ENCODE results near the gene DRC7. TPM values are rescaled to one million over a fixed set of nuclear protein-coding genes. Genes with fewer than 3 reads are reported as not detected.

The DRC7 gene
- total RNA-seq, 1 experiment from 2014 or later, result 0.72 TPM

GRCh38 chr16:57695680-57696069 lies 1.1 kb downstream of the DRC7 start:
- H4K5ac ChIP-seq (ENCODE audit: insufficient read length, low read depth, low read length), result no peak overlapping the region
- Mint-ChIP-seq H3K4me3 (no peak overlapping the region), H3K4me1 (peaks cover 2 to 4% of the 10 kb centered on the region in 2 experiments), H3K27ac (no peak overlapping the region; a peak in 1 of 7 replicates), H3K36me3 (ENCODE audit: insufficient read depth in 1 of 3, low read depth in 3 of 3) (no peaks in the 10 kb centered on the region), H3K27me3 (ENCODE audit: low read depth) (peaks cover 1% of the 10 kb centered on the region; the same call in 1 of the 2 replicates), H3K9me3 (no peaks in the 10 kb centered on the region)
- no peaks in the 10 kb centered on the region for H3K9me3 ChIP-seq (ENCODE audit: control insufficient read depth, low read depth, low read length)
- no peak for TF ChIP-seq CTCF (conservative IDR thresholded peaks at IDR 0.05)
- H4K8ac ChIP-seq (replicated peaks; ENCODE audit: insufficient read length, low read depth, low read length), result no peak overlapping the region
- WGBS (ENCODE audit: extremely low coverage, insufficient read length, low lambda C conversion rate), result no CpG with 5 or more reads among the region's 5 CpGs
- no peaks in the 10 kb centered on the region for H3K27me3 ChIP-seq (ENCODE audit: insufficient read depth, low read length)
- no peak overlapping the region for H3K18ac ChIP-seq (ENCODE audit: insufficient read length, low read depth, low read length)
- no peaks in the 10 kb centered on the region for H3K23me2 ChIP-seq (ENCODE audit: insufficient read length, low read depth, low read length, poor library complexity, severe bottlenecking)
- no peak overlapping the region for H2BK12ac ChIP-seq (ENCODE audit: insufficient read length, low read depth, low read length)
- H2BK120ac ChIP-seq (ENCODE audit: low read depth, low read length, poor library complexity, severe bottlenecking), result no peak overlapping the region
- H3T11ph ChIP-seq (ENCODE audit: low read length), result no peak overlapping the region
- no peak overlapping the region for H2AK5ac ChIP-seq (ENCODE audit: insufficient read length, low read length)
- H3K56ac ChIP-seq (ENCODE audit: insufficient read length, low read depth, low read length), result no peak overlapping the region
- no peak overlapping the region for H3K27ac ChIP-seq (ENCODE audit: insufficient read length, low read depth, low read length)
- H2AFZ ChIP-seq (ENCODE audit: low read length), result no peak overlapping the region
- H3K4me2 ChIP-seq (ENCODE audit: insufficient read depth, insufficient read length, low read length), result no peak overlapping the region
- H3K79me1 ChIP-seq (ENCODE audit: insufficient read depth, low read depth, low read length, poor library complexity, severe bottlenecking), result no peaks in the 10 kb centered on the region
- H3K4me1 ChIP-seq (ENCODE audit: insufficient read depth, low read length), result no peaks in the 10 kb centered on the region
- no peak overlapping the region for H2BK5ac ChIP-seq (ENCODE audit: insufficient read length, low read length)
- no peak for DNase-seq
- H2BK15ac ChIP-seq (ENCODE audit: low read depth, low read length), result no peak overlapping the region
- H3K23ac ChIP-seq (ENCODE audit: insufficient read length, low read depth, low read length), result no peak overlapping the region
- H3K79me2 ChIP-seq (ENCODE audit: insufficient read depth, low read length), result no peaks in the 10 kb centered on the region
- no peaks in the 10 kb centered on the region for H4K20me1 ChIP-seq (ENCODE audit: control insufficient read depth, insufficient read depth, insufficient read length)
- no peak overlapping the region; the same call in 1 of the 2 replicates for H3K14ac ChIP-seq (ENCODE audit: insufficient read depth, low read length)
- H4K91ac ChIP-seq (ENCODE audit: insufficient read length, low read depth, low read length), result no peak overlapping the region
- H3K4ac ChIP-seq (ENCODE audit: low read depth, low read length), result no peak overlapping the region
- H3K9ac ChIP-seq (ENCODE audit: extremely low read depth, insufficient read length, low read length), result no peak overlapping the region
- H2BK20ac ChIP-seq (ENCODE audit: low read depth, low read length, poor library complexity, severe bottlenecking), result no peak overlapping the region
